H1 (cell line): ENCODE results near the gene KAT5.

ENCODE experiments used
- GABPA ChIP-seq: IDR thresholded peaks from 2 replicates; pipeline ENCODE4 v1.6.1; 2011; ENCODE audit warnings: mild to moderate bottlenecking, low read length, moderate library complexity, borderline replicate concordance; ENCODE audit not compliant: insufficient read depth
- JUN ChIP-seq: IDR thresholded peaks from 2 replicates; pipeline ENCODE4 v1.6.1; 2011; ENCODE audit warnings: low read depth, mild to moderate bottlenecking, improper control_type of control experiment, low read length
- POLR2A ChIP-seq, 2 experiments: IDR thresholded peaks; 1 replicate in 1 of 2; 2 replicates in 1 of 2; pipeline ENCODE4 v1.6.1; 2011; ENCODE audit warnings: low read depth in 2 of 2, low read length in 2 of 2, mild to moderate bottlenecking in 2 of 2; ENCODE audit errors: control extremely low read depth in 1 of 2
- POLR2AphosphoS5 ChIP-seq: IDR thresholded peaks from 2 replicates; pipeline ENCODE4 v1.6.1; 2011; ENCODE audit warnings: low read depth, low read length
- POU5F1 ChIP-seq: IDR thresholded peaks from 2 replicates; pipeline ENCODE4 v1.6.1; 2011; ENCODE audit warnings: low read depth, mild to moderate bottlenecking, low read length, moderate library complexity
- SP1 ChIP-seq: IDR thresholded peaks from 2 replicates; pipeline ENCODE4 v1.6.1; 2011; ENCODE audit warnings: low read depth, low read length
- USF2 ChIP-seq: IDR thresholded peaks from 2 replicates; pipeline ENCODE4 v1.6.1; 2011; ENCODE audit warnings: low read length, improper control_type of control experiment
- TF ChIP-seq, protein P1 (sequence below), 3 experiments: IDR thresholded peaks; 1 replicate in 2 of 3; 2 replicates in 1 of 3; pipeline versions ENCODE4 v1.5.1 to v1.6.1; 2011; ENCODE audit warnings: low read length in 3 of 3, mild to moderate bottlenecking in 3 of 3, inconsistent platforms in 2 of 3, low read depth in 1 of 3, moderate library complexity in 1 of 3; ENCODE audit not compliant: insufficient read depth in 1 of 3; ENCODE audit errors: control extremely low read depth in 1 of 3

DNA sequence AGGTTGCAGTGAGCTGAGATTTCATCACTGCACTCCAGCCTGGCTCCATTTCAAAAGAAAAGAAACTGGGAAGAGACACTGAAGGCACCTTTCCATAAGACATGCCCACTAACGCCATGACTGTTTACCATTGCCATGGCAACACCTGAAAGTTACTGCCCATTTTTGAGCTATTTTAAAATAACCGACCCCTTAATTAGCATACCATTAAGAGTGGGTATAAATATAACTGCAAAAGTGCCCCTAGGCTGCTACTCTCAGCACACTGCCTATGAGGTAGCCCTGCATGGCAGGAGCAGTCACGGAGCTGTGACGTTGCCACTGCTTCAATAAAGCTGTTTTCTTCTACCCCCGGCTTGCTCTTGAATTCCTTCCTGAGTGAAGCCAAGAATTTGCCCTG is 18.4 kb downstream of the KAT5 start:
- TF ChIP-seq JUN (no peak), POLR2A (IDR thresholded peaks at IDR 0.05; ENCODE audit: control extremely low read depth in 1 of 2, low read depth in 2 of 2, low read length in 2 of 2) (no peak), USF2 (no peak), POLR2AphosphoS5 (no peak), POU5F1 (no peak), GABPA (no peak), SP1 (no peak)
- TF ChIP-seq, protein P1, sequence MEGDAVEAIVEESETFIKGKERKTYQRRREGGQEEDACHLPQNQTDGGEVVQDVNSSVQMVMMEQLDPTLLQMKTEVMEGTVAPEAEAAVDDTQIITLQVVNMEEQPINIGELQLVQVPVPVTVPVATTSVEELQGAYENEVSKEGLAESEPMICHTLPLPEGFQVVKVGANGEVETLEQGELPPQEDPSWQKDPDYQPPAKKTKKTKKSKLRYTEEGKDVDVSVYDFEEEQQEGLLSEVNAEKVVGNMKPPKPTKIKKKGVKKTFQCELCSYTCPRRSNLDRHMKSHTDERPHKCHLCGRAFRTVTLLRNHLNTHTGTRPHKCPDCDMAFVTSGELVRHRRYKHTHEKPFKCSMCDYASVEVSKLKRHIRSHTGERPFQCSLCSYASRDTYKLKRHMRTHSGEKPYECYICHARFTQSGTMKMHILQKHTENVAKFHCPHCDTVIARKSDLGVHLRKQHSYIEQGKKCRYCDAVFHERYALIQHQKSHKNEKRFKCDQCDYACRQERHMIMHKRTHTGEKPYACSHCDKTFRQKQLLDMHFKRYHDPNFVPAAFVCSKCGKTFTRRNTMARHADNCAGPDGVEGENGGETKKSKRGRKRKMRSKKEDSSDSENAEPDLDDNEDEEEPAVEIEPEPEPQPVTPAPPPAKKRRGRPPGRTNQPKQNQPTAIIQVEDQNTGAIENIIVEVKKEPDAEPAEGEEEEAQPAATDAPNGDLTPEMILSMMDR (IDR thresholded peaks at IDR 0.05; ENCODE audit: control extremely low read depth in 1 of 3, insufficient read depth in 1 of 3, low read depth in 1 of 3, low read length in 3 of 3), result no peak
